Osteoblast (primary cell): ENCODE results near the gene MRPS18A. TPM values are rescaled to one million over a fixed set of nuclear protein-coding genes. Genes with fewer than 3 reads are reported as not detected.

Experiments
- DNase-seq: peaks from one replicate; pipeline ENCODE4 v3.0.0; 2011; ENCODE audit warnings: low spot score, mixed read lengths; ENCODE audit not compliant: insufficient read length; ENCODE audit errors: missing footprints
- H2AFZ ChIP-seq: 2 replicates; pipeline ENCODE4 v1.6.0; 2011; ENCODE audit warnings: mild to moderate bottlenecking, low read length
- H3K27ac ChIP-seq: 2 replicates; pipeline ENCODE4 v1.5.1; 2011; ENCODE audit warnings: mild to moderate bottlenecking, low read depth, low read length, moderate library complexity
- H3K27me3 ChIP-seq: 2 replicates; pipeline ENCODE4 v1.6.0; 2012; ENCODE audit warnings: mild to moderate bottlenecking, control low read depth, inconsistent platforms, low read length, moderate library complexity; ENCODE audit not compliant: insufficient read depth
- H3K36me3 ChIP-seq: 2 replicates; pipeline ENCODE4 v1.5.1; 2011; ENCODE audit warnings: mild to moderate bottlenecking, low read length, control low read depth, moderate library complexity; ENCODE audit not compliant: insufficient read depth
- H3K4me1 ChIP-seq: 2 replicates; pipeline ENCODE4 v1.5.1; 2011; ENCODE audit warnings: mild to moderate bottlenecking, low read length, control low read depth, moderate library complexity; ENCODE audit not compliant: insufficient read depth
- H3K4me2 ChIP-seq: 2 replicates; pipeline ENCODE4 v1.6.0; 2011; ENCODE audit warnings: mild to moderate bottlenecking, low read length; ENCODE audit not compliant: insufficient read depth
- H3K4me3 ChIP-seq: fragments of 200-600 bp; sonication (generic); 3 replicates; pipeline ENCODE4 v1.5.1; 2012; ENCODE audit warnings: mild to moderate bottlenecking, low read length, inconsistent platforms; ENCODE audit not compliant: insufficient read depth
- H3K79me2 ChIP-seq: 2 replicates; pipeline ENCODE4 v1.6.0; 2012; ENCODE audit warnings: mild to moderate bottlenecking, low read length, control low read depth, inconsistent platforms; ENCODE audit not compliant: insufficient read depth
- H3K9me3 ChIP-seq: 2 replicates; pipeline ENCODE4 v1.5.1; 2011; ENCODE audit warnings: low read depth, low read length, control low read depth
- H4K20me1 ChIP-seq: 2 replicates; pipeline ENCODE4 v1.6.0; 2012; ENCODE audit warnings: mild to moderate bottlenecking, low read length, control low read depth; ENCODE audit not compliant: insufficient read depth
- total RNA-seq: library from RNA; depleted of rRNA; stranded (reverse); fragments of >200 nt; gene quantifications from 2 replicates; pipeline ENCODE4 v1.2.3, GENCODE V29; 2012
- TF ChIP-seq, protein P1 (sequence below): IDR thresholded peaks from 2 replicates; pipeline ENCODE4 v1.5.1; 2011; ENCODE audit warnings: mild to moderate bottlenecking, low read depth, low read length, moderate library complexity; ENCODE audit errors: extremely low read depth

Gene MRPS18A
- total RNA-seq, 1 donor = 27.5 TPM

DNA sequence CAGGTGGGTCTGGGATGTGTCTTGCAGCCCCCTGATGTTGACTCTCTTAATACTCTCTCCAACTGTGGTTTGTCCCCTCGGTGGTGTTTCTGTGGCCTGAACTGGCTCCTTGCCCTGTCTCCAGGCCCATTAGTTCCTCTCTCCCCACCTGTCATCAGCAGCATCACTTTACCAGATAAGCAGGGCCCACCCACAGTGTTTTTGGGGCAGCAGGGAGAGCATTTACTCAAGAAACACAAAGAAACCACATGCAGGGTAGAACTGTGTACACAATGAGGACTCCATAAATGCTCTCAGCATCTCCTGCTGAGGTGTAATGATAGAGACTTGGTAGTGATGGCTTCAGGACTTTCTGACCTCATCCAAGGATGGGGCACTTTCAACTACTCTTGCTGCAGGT is 20.2 kb upstream of the MRPS18A start:
- Histone ChIP-seq H3K4me3 (no peak overlapping the region), H3K27me3 (no peaks in the 10 kb centered on the region), H3K4me2 (no peak overlapping the region), H3K27ac (no peak overlapping the region), H3K36me3 (no peaks in the 10 kb centered on the region), H3K79me2 (no peaks in the 10 kb centered on the region), H3K4me1 (peaks cover 20% of the 10 kb centered on the region), H4K20me1 (no peaks in the 10 kb centered on the region), H2AFZ (no peak overlapping the region), H3K9me3 (no peaks in the 10 kb centered on the region)
- no peak for DNase-seq
- TF ChIP-seq, protein P1, sequence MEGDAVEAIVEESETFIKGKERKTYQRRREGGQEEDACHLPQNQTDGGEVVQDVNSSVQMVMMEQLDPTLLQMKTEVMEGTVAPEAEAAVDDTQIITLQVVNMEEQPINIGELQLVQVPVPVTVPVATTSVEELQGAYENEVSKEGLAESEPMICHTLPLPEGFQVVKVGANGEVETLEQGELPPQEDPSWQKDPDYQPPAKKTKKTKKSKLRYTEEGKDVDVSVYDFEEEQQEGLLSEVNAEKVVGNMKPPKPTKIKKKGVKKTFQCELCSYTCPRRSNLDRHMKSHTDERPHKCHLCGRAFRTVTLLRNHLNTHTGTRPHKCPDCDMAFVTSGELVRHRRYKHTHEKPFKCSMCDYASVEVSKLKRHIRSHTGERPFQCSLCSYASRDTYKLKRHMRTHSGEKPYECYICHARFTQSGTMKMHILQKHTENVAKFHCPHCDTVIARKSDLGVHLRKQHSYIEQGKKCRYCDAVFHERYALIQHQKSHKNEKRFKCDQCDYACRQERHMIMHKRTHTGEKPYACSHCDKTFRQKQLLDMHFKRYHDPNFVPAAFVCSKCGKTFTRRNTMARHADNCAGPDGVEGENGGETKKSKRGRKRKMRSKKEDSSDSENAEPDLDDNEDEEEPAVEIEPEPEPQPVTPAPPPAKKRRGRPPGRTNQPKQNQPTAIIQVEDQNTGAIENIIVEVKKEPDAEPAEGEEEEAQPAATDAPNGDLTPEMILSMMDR = no peak

DNA sequence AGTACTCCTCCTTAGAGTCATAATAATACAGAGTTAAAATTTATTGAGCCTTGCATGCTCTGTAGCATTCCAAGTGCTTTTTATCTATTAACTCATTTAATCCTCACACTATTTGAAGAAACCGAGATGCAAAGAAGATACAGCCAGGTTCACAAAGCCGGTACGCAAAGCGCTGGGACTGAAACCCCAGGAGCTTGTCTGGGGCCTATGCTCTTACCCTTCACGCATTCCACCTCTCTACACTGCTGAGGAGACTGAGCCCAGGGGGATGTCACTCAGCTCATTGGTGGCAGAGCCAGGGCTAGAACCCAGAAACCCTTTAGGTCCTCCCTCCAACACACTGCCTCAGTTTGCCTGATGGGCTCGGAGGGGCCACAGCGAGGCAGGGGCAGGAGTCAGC is 19.7 kb upstream of the MRPS18A start:
- DNase-seq = no peak
- peaks cover 25% of the 10 kb centered on the region for H3K4me1 ChIP-seq
- TF ChIP-seq, protein P1 = no peak

DNA sequence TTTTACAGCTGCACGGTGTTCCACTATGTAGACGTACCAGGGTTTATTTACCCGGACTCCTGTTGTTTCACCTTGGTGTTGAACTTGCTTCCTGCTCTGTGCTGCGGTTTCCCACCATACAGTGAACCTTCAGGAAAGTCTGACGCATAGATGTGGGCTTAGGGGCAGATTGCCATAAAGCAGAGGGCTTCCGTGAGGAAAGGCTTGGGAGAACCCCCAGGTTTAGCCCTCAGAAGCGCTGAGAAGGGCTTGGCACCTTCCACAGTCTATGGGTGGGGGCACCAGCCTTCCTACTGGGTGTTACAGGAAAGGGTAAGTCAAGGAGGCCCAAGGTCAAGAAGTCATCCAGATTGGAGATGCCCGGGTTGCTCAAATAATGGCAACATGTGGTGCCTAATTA is 19.2 kb upstream of the MRPS18A start:
- no peak for DNase-seq
- Histone ChIP-seq H3K4me2 (no peak overlapping the region), H3K27ac (no peak overlapping the region), H2AFZ (no peak overlapping the region), H3K27me3 (no peaks in the 10 kb centered on the region), H4K20me1 (no peaks in the 10 kb centered on the region), H3K4me1 (peaks cover 30% of the 10 kb centered on the region), H3K36me3 (no peaks in the 10 kb centered on the region), H3K4me3 (no peak overlapping the region), H3K79me2 (no peaks in the 10 kb centered on the region), H3K9me3 (no peaks in the 10 kb centered on the region)
- TF ChIP-seq, protein P1 = no peak

More for the DNA sequence above, 19.7 kb upstream of the MRPS18A start:
- Histone ChIP-seq H3K4me3 (no peak overlapping the region), H3K9me3 (no peaks in the 10 kb centered on the region), H3K4me2 (no peak overlapping the region), H3K36me3 (no peaks in the 10 kb centered on the region), H3K27ac (no peak overlapping the region), H3K79me2 (no peaks in the 10 kb centered on the region), H2AFZ (no peak overlapping the region), H4K20me1 (no peaks in the 10 kb centered on the region), H3K27me3 (no peaks in the 10 kb centered on the region)

DNA sequence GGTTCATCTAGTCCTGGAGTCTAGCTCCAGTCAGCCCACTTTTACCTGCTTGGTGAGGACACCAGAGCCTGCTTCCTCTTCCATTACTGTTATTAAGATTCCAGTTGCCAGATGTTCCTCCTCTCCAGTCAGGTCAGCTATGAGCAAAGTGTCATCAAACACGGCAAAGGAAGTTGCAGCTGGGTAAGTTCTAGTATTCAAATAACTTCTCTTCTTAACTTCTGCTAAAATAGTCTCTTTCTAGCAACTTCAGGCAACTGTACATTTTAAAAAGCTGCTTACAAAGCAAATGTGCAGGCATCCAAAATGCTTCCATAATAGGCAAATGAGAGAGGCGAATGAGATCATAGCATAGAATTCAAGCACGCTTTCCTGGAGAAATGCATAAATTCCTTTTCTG is 18.4 kb upstream of the MRPS18A start:
- no peaks in the 10 kb centered on the region for H3K27me3 ChIP-seq
- DNase-seq = no peak
- no peaks in the 10 kb centered on the region for H3K36me3 ChIP-seq
- no peak overlapping the region for H3K27ac ChIP-seq
- H3K4me3 ChIP-seq = no peak overlapping the region
- no peaks in the 10 kb centered on the region for H3K9me3 ChIP-seq
- no peaks in the 10 kb centered on the region for H4K20me1 ChIP-seq
- H3K79me2 ChIP-seq = no peaks in the 10 kb centered on the region
- peak overlapping the region; percentile 5 for H3K4me2 ChIP-seq
- peak overlapping the region; percentile 51 for H2AFZ ChIP-seq
- peaks cover 28% of the 10 kb centered on the region for H3K4me1 ChIP-seq
- TF ChIP-seq, protein P1 = no peak
